ENCODE results near the gene PKNOX1.
"Not testable (repeated sequence)": the region's sequence is repeated elsewhere in the genome, so short reads cannot be mapped to it uniquely, and the experiment has no call there.

The PKNOX1 gene

DNA sequence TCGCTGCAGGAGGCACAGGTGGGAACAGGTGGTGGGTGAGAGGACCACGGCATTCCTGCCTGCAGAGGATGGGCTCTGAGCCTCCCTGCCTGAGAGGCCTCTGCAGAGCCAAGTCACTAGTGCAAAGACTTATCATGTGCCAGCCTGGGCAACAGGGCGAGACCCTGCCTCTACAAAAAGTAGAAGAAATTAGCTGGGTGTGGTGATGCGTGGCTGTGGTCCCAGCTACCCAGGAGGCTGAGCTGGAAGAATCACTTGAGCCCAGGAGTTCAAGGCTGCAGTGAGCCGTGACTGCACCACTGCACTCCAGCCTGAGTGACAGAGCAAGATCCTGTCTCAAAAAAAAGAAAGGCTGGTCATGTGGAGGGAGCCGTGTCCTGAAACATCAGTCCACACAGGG lies 46.4 kb downstream of the PKNOX1 start:
- DNase-seq (ENCODE audit: low read depth): no peak

DNA sequence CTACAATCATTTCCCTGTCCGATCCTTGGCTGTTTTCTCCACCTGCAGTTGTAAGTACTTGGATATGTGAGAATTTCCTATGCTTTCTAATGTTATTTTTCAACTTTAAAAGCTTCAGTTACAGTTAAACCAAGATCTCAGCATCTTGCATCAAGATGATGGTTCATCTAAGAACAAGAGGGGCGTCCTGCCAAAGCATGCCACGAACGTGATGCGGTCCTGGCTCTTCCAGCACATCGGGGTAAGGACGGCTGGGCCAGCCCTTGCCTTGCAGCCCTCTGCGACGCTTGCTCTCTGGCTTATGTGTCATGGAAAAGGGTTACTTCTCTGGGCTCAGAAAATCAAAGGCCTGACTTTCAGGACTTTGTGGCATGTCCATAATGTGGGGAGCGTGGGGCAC lies 46.8 kb downstream of the PKNOX1 start:
- DNase-seq (ENCODE audit: low read depth): no peak

GRCh38 chr21:43021756-43022600 lies 47.6 kb downstream of the PKNOX1 start:
- DNase-seq (ENCODE audit: low read depth): no peak

DNA sequence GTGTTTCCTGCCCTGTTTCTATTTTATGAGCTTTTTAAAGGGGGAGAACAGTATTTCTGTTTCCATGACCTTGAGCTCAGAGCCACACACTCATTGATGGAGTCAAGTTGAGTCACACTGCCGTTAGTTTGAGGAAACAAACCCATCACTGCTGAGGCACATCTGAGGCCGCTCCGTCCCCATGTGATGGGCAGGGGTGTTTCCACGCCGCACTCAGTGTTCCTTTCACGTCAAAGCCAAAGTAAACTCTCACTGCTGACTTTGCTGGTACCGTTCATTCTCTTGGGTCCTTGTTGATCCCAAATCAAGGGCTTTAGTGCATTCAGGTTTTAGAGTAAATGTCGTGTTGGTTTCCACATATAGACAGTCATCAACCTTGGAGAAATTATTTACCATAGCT lies 48.8 kb downstream of the PKNOX1 start:
- DNase-seq (ENCODE audit: low read depth): no peak

DNA sequence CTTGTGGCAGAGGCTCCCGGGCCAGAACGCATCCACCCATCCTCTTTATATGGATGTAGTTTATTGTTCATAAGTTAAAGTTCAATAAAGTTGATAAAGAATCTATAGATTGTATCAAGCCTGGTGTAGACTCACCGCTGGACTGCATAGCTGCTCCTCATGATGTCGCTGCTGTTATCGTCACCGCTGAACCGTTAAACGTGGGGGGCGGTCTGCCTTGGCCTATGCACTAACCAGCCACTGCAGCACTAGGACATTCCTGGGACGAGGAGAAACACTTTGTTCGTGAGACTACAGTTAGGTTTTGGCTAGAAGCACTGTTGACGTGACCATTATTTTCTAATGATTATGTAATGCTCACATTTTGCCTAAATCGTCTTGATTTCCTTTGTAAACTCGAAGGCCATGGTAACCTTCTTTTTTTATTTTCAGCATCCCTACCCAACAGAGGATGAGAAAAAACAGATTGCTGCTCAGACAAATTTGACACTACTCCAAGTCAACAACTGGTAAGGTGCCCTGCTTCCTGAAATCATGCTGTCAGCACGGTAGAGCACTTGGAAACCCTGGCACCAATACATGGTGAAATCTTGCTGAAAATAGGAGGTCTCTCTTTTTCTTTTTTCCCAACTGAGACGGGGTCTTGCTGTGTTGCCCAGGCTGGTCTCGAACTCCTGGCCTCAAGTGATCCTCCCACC lies 50.2 kb downstream of the PKNOX1 start:
- no peak for DNase-seq (ENCODE audit: low read depth)

GRCh38 chr21:43025636-43026180 lies 51.3 kb downstream of the PKNOX1 start:
- no peak for DNase-seq (ENCODE audit: low read depth)

DNA sequence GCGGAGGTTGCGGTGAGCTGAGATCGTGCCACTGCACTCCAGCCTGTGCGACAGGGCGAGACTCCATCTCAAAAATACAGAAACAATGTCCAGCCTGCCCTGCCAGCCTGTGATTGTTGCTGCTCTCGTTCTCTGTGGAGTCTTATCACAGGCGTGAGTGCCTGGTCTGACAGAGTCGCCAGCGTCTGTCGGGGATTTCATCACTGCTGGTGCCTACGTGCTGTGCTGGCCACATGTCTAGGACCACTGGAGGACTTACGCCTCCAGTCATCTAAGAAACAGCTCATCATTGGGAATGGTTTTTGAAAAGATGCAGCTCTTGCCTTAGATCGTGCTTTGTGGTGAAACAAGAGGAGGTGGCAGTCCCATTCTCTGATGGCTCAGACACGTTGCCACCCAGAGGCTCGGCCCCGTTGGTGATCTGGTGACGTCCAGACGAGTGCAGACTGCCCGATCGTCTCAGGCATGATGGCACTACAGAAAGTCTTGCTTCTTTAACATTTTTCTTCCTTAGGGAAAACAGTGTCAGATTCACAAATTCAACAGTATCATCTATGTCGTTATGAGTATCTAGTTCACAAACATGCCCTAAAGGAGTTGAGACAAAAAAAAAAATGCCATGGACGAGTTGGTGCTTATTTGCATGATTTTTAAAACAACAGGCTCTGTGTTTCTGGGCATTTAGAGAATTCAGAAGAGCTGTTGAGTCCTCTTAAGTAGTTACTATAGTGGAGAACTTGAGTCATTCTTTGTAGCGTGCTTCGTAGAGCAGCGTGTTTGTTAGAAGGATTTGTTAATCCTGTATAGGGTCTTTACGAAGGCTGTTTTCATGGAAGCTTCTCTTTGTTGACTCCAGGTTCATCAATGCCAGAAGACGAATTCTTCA lies 53.7 kb downstream of the PKNOX1 start:
- no peak for DNase-seq (ENCODE audit: low read depth)

DNA sequence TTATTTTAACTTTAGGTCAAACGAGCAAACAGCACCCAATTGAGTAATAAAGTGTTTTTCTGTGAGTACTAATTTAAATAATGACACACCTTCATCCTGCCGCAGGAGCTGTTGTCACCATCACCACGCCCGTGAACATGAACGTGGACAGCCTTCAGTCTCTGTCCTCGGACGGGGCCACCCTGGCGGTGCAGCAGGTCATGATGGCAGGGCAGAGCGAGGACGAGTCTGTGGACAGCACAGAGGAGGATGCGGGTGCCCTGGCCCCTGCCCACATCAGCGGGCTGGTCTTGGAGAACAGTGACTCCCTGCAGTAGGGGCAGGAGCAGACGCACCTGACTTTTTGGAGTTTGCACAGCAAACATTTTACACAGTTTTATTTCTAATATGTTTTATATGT lies 55.4 kb downstream of the PKNOX1 start:
- DNase-seq (ENCODE audit: low read depth): no peak

GRCh38 chr21:43031121-43031619 lies 56.8 kb downstream of the PKNOX1 start:
- DNase-seq (ENCODE audit: low read depth): no peak

- no peak for DNase-seq (ENCODE audit: low read depth)
Measured at GRCh38 chr21:43034101-43034500, 59.7 kb downstream of the PKNOX1 start.

DNA sequence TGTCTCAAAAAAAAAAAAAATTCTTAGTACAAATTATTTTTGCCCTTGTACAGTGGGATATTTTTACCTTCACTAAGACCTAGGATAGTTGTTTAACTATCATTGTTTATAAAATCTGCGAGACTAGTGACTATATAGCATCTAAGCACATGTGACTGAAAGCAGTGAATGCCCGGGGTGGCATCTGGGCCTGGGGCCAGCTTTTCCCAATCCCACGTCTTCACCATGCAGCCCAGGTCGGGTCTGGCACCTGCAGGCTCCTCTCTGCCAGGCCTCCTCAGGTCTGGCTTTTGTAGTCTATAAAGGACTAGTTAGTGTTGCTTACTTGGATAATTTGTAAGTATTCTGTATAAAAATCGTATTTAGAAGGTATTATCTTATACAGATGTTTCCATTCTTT lies 60.5 kb downstream of the PKNOX1 start:
- no peak for DNase-seq (ENCODE audit: low read depth)

- DNase-seq (ENCODE audit: low read depth): not testable (repeated sequence)
Measured at GRCh38 chr21:43036889-43037288, 62.5 kb downstream of the PKNOX1 start.

DNA sequence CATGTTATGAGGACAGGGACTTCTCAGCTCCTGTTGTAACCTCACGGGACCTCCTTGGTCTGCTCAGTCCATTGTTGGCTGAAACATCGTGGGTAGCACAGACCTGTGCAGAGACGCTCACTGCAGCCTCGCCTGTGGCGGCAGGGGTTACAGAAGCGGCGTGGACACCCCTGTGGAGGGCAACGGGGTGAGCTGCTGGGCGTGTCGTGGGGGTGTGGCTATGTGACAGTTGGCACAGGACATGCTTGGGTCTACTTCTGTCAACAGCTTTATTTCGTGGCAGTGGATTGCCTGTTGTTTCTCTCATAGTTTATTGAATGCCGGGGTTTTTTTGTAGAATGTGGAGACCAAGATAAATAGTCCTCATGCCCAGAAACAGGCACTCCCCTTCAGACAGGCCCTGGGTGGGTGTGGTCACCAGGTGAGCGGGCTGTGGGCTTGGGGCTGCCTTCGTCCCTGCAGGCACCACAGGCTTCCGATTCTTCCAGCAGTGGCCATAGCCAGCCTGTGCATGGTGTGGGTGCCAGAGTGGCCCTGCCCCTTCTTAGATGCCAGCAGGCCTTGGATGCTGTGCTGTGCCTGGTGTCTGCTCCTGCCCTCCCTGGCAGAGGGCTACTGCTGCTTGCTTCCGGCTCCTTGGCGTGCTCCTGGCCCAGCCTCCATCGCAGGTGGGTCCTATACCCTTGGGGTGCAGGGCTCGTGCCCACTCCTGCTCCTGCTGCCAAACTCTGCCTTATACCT lies 63.7 kb downstream of the PKNOX1 start:
- DNase-seq (ENCODE audit: low read depth): not testable (repeated sequence)

- DNase-seq (ENCODE audit: low read depth): not testable (repeated sequence)
Measured at GRCh38 chr21:43038659-43039044, 64.3 kb downstream of the PKNOX1 start.

DNA sequence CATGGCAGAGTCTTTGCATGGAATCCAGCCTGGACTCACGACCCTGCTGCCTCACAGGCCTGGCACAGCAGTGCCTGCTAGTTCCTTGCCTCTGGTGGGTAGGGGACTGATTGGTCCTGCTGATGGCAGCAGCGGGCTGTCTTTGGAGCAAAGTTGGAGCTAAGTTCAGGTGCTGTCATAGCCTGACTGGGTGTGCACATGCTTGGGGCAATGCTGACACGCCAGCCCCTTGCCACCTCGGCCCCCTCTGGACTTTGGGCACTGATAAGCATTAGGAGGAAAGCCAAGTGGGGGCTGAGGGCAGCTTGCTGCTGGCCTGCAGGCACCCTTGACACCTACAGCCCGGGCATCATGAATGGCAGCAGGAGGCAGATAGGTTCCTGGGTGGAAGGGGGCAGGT lies 67.8 kb downstream of the PKNOX1 start:
- not testable (repeated sequence) for DNase-seq (ENCODE audit: low read depth)

- not testable (repeated sequence) for DNase-seq (ENCODE audit: low read depth)
Measured at GRCh38 chr21:43043291-43043690, 68.9 kb downstream of the PKNOX1 start.

DNA sequence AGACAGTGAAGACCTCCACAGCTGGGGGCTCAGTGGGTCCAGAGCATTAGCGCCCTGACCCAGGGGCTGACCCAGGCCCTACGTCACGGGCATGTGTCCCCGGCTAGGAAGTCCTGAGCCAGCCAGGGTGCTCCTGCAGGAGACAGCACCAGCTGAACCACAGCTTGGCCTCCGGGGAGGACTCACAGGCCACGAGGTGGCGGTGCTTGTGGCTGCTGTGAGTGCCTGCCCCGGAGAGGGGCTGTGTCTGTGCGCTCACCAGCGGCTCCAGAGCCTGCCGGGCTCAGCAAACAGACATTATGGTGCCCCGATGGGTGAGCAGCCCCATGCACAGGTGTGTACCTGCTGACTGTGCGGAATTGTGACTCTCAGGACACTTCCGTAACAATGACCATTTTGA lies 70.2 kb downstream of the PKNOX1 start:
- DNase-seq (ENCODE audit: low read depth): not testable (repeated sequence)

DNA sequence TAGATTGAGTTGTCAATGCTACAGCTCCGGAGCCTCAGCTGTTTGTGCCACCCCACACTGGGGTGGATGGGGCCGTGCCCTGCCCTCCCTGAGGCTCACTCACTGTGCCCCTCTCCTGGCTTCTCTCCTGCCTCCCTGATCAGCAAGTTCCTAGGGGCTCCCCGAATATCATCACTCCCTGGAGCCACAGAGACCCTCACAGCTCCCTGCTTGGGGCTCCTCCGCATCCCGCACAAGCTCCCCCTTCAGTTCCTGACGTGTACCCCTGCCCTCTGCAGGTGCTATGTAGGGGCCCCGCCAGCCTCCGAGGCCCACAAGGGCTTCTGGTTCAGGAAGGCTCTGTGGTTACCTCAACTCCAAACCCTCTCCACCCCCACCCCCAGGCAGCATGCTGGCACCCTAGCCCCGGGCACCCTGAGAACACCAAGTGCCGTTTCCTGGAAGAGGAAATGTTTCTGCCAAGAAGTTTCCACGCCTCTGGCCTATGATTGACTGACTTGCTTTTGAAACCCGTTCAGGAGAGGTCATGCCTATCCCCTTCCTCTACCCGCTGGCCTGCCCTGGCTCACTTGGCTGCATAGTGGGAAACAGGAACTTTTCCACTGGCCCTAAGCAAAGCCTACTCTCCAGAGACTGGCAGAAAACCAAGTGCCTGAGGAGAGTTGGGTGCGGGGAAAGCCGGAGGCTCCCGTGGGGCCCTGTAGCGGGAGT lies 71.0 kb downstream of the PKNOX1 start:
- not testable (repeated sequence) for DNase-seq (ENCODE audit: low read depth)

- not testable (repeated sequence) for DNase-seq (ENCODE audit: low read depth)
Measured at GRCh38 chr21:43045876-43046821, 71.8 kb downstream of the PKNOX1 start.

Data from CMK (cell line).